Measurements from ENCODE around the gene KEAP1.

Gene KEAP1

GRCh38 chr19:10449037-10449436 is 54.1 kb downstream of the KEAP1 start:
- no peak for DNase-seq (ENCODE audit: low spot score)

- no peak for DNase-seq (ENCODE audit: low spot score)
These were observed 60.5 kb downstream of the KEAP1 start for GRCh38 chr19:10442698-10443097.

GRCh38 chr19:10439588-10439987 is 63.6 kb downstream of the KEAP1 start:
- DNase-seq (ENCODE audit: low spot score) = no peak

Measured in Ammon's horn (tissue), 1 donor.